GM18498 (cell line): ENCODE data around the gene SLC44A5.
"Not testable (repeated sequence)": the region's sequence is repeated elsewhere in the genome, so short reads cannot be mapped to it uniquely, and the experiment has no call there.

Source experiments
- ATAC-seq: cut with Tn5 transposase; IDR thresholded peaks from one replicate; pipeline ENCODE4 v1.9.1; 2021; ENCODE audit warnings: mild to moderate bottlenecking, moderate library complexity; ENCODE audit not compliant: unreplicated experiment

Gene SLC44A5

DNA sequence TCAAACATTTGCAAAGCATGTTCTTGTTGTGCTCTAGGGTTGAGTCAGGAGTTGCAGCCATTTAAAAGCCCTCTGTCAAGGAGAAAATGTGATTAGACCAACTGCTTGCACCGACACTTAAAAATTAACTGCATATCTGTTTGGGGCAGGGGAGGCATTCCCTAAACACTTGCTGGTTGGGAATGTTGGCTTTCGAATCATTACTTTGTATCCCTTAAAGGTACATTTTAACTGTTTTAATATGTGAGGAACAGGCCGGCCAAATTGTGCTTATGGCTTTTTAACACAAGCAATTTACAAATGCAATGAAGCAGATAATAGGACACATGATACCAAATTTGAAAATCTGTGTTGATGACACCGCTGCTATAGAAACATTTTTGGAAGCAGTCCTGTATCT is 317.6 kb downstream of the SLC44A5 start:
- ATAC-seq = no peak

DNA sequence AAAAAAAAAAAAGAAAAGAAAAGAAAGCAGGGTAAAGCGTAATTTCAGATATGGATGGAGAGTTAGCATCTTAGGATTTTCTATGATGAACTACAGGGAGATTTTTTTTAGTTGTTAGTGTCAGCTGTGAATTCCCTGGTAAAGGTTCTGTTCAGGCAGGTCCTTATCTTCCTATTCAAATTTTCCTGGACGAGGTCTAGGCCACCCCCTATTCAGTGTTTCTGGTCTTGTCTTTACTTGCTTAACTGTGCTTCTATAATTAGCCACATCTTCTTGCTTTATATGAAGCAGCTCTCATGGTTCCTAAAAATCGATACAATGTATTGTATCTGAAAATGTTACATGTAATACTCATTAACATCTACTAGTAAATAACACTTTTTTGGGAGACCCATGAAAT is 318.9 kb downstream of the SLC44A5 start:
- no peak for ATAC-seq

GRCh38 chr1:75276385-75276784 is 334.5 kb downstream of the SLC44A5 start:
- ATAC-seq = no peak

GRCh38 chr1:75275631-75276030 is 335.3 kb downstream of the SLC44A5 start:
- ATAC-seq = no peak

- ATAC-seq = no peak
Observed at GRCh38 chr1:75274920-75275506, 335.9 kb downstream of the SLC44A5 start.

DNA sequence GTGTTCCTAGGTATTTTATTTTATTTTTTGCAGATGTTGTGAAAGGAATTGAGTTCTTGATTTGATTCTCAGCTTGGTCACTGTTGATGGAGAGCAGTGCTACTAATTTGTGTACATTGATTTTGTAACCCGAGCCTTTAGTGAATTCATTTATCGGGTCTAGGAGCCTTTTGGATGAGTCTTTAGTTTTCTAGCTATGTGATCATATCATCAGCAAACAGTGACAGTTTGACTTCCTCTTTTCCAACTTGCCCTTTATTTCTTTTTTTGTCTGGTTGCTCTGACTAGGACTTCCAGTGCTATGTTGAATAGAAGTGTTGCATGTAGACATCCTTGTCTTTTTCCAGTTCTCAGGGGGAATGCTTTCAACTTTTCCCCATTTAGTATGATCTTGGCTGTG is 337.8 kb downstream of the SLC44A5 start:
- no peak for ATAC-seq

DNA sequence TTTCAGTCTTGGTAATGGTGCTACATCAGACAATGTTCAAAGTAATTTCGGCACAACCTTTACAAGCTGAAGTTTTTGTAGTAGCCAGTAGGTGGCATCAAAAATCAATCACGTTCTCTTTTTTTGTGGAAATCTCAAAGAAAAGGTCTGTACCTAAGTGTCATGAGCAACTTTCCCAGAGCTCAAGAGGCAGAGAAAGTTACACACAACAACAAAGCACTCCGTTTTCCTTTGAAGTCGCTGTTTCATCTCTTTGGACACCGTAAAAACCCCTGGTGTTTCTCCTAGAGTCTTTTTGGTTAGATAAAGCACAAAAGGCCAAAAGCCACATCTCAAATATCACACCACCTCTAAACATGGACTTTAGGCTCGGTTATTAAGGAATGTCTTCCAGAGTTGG is 345.1 kb downstream of the SLC44A5 start:
- ATAC-seq = peak; percentile 68

- ATAC-seq = no peak
Observed at GRCh38 chr1:75264112-75264511, 346.8 kb downstream of the SLC44A5 start.

GRCh38 chr1:75263616-75264015 is 347.3 kb downstream of the SLC44A5 start:
- not testable (repeated sequence) for ATAC-seq

DNA sequence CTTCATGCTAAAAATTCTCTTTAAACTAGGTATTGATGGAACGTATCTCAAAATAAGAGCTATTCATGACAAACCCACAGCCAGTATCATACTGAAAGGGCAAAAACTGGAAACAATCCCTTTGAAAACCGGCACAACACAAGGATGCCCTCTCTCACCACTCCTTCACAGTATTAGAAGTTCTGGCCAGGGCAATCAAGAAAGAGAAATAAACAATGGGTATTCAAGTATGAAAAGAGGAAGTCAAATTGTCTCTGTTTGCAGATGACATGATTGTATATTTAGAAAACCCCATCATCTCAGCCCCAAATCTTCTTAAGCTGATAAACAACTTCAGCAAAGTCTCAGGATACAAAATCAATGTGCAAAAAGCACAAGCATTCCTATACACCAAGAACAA is 349.0 kb downstream of the SLC44A5 start:
- not testable (repeated sequence) for ATAC-seq

DNA sequence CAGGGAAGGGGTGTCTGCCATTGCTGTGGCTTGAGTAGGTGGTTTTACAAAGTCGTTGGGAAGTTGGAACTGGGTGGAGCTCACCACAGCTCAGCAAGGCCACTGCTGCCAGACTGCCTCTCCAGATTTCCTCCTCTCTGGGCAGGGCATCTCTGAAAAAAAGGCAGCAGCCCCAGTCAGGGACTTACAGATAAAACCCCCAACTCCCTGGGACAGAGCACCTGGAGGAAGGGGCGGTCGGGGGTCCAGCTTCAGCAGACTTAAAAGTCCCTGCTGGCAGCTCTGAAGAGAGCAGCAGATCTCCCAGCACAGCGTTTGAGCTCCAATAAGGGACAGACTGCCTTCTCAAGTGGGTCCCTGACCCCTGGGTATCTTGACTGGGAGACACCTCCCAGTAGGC is 352.6 kb downstream of the SLC44A5 start:
- no peak for ATAC-seq

GRCh38 chr1:75257424-75257823 is 353.5 kb downstream of the SLC44A5 start:
- ATAC-seq = no peak

DNA sequence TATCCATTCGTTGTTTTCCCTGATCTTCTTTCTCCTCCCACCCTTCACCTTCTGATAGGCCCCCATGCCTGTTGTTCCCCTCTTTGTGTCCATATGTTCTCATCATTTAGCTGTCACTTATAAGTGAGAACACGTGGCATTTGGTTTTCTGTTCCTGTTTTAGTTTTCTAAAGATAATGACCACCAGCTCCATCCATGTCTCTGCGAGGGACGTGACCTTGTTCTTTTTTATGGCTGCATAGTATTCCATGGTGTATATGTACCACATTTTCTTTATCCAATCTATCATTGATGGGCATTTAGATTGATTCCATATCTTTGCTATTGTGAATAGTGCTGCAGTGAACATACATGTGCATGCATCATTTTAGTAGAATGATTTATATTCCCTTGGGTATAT is 360.8 kb downstream of the SLC44A5 start:
- not testable (repeated sequence) for ATAC-seq

DNA sequence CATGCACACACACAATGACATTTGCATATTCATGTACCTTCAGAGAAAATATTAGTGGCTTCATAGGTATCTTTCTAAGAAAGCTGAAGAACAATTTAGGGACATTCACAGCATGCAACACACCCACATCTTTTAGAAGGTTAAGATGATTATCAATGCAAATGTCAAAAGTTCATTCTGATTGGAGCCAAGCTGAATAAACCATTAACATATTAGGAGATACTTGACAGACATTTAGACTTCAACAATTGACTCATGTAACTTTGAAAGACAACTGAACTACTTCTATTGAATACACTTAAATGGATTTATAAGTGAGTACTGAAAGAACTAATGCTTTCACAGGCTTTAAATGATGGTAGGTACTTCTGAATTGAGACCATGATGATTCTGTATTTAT is 365.7 kb downstream of the SLC44A5 start:
- no peak for ATAC-seq

DNA sequence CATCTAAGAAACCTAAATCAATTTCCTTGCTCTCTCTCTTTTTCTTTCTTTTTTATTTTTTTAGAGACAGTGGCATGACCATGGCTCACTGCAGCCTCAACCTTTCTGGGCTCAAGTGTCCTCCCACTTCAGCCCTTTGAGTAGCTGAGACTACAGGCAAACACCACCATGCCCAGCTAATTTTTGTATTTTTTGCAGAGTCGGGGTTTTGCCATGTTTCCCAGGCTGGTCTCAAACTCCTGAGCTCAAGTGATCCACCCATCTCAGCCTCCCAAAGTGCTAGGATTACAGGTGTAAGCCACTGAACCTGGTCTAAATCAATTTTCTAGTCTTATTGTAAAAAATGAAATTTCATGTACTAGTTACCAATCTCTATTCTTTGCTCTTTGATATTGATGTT is 367.8 kb downstream of the SLC44A5 start:
- no peak for ATAC-seq

DNA sequence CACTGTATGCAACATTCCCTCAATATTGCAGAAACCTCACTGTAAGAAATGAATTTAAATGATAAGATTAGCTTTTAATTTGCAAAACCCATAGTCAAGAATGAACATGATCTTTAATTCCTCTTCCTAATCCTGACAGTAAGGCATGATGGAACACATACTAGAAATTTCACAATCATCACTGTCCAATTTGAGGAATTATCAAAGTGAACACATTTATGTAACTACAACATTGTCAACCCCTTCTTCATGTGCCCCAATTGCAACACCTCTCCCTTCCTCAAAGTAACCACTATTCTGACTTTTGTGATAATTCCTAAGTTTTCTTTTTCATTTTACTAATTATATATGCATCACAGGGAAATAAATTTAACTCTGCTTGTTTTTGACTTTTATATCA is 373.6 kb downstream of the SLC44A5 start:
- ATAC-seq = no peak

- no peak for ATAC-seq
Observed at GRCh38 chr1:75234562-75234961, 376.4 kb downstream of the SLC44A5 start.

- ATAC-seq = peak; percentile 93
Observed at GRCh38 chr1:75233302-75233929, 377.5 kb downstream of the SLC44A5 start.

- no peak for ATAC-seq
Observed at GRCh38 chr1:75220072-75220471, 390.8 kb downstream of the SLC44A5 start.

DNA sequence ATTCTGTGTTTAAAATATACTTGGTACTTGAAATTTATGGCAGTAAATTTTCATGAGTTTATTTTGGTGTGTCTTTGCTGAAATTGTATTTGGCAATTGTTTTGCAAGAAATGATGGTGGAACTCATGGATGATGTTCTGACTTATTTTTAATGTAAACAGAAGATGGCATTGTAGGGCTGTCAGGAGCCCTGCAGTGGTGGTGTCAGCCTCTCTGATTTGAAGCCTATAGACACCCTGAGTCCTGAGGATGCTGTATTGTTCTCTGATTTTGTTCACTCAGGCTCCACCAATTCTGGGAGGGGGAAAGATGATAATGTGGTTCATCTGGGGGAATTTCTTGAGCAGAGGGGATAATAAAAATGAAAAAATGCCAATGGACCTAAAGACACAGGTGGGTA is 396.9 kb downstream of the SLC44A5 start:
- ATAC-seq = no peak

DNA sequence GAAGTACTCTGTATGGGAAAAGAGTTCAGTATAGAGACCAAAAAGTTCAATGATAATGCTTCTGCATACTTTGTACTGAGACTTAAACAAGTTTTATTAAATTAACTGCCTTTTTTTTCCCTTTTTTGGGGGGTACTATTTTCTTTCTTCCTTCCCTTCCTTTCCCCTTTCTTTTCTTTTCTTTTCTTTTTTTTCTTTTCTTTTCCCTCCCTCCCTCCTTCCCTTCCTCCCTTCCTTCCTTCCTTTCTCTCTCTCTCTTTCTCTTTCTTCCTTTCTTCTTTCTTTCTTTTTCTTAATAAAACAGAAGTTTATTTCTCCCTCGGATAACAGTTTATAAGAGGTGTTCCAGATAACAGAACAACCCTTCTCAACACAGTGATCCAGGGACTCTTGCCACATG is 399.3 kb downstream of the SLC44A5 start:
- ATAC-seq = no peak

- no peak for ATAC-seq
Observed at GRCh38 chr1:75208862-75209261, 402.1 kb downstream of the SLC44A5 start.
